H1 (cell line): Measurements from ENCODE around the gene CAPN8. TPM values are rescaled to one million over a fixed set of nuclear protein-coding genes. Genes with fewer than 3 reads are reported as not detected.

Experiments
- CHD1 ChIP-seq: IDR thresholded peaks from 2 replicates; pipeline ENCODE4 v1.6.1; 2012; ENCODE audit warnings: low read depth, low read length, improper control_type of control experiment
- RFX5 ChIP-seq: IDR thresholded peaks from 2 replicates; pipeline ENCODE4 v1.6.1; 2011; ENCODE audit warnings: low read depth, low read length, improper control_type of control experiment, borderline replicate concordance
- polyA plus RNA-seq, 7 experiments: library from polyadenylated mRNA; depleted of rRNA in 3 of 7; stranded (reverse) in 5 of 7; unstranded in 2 of 7; fragments of >200 nt in 5 of 7; fragments of 200-250 nt in 2 of 7; gene quantifications; 1 replicate in 5 of 7; 2 replicates in 1 of 7; 4 replicates in 1 of 7; pipeline versions ENCODE4 v1.2.1 to v1.2.3, GENCODE V29; 2011 to 2013; ENCODE audit warnings: missing spikeins in 2 of 7, mixed read lengths in 2 of 7
- total RNA-seq: library from RNA; stranded (reverse); fragmentation: NEBNext Ultra II Directional; extraction: Animal tissue kit (Norgen Biotek cat#: 25700); gene quantifications from 2 replicates; pipeline ENCODE4 v1.2.1, GENCODE V29; 2021

The CAPN8 gene
- total and polyA plus RNA-seq, 2 of the 8 experiments (the other 6 are each of a cell fraction or from before 2014, with no cell fraction given), result 0.20 to 0.26 TPM

- TF ChIP-seq RFX5 (no peak), CHD1 (no peak)
Observed at GRCh38 chr1:223496883-223497282, 168.6 kb downstream of the CAPN8 start (continued).
